Retinal pigment epithelial cell (primary cell): ENCODE measurements around the gene AIDA.

Source experiments
- DNase-seq: peaks from one replicate; pipeline ENCODE4 v3.0.0-alpha.2; 2010; ENCODE audit warnings: low read depth
- H3K4me3 ChIP-seq: 2 replicates; pipeline ENCODE4 v1.5.1; 2011; ENCODE audit warnings: mild to moderate bottlenecking, low read length, control low read depth, moderate library complexity
- TF ChIP-seq, protein P1 (sequence below): conservative IDR thresholded peaks from 2 replicates; pipeline ENCODE4 v1.5.1; 2011; ENCODE audit warnings: low read depth, low read length, control low read depth, inconsistent platforms

The AIDA gene

DNA sequence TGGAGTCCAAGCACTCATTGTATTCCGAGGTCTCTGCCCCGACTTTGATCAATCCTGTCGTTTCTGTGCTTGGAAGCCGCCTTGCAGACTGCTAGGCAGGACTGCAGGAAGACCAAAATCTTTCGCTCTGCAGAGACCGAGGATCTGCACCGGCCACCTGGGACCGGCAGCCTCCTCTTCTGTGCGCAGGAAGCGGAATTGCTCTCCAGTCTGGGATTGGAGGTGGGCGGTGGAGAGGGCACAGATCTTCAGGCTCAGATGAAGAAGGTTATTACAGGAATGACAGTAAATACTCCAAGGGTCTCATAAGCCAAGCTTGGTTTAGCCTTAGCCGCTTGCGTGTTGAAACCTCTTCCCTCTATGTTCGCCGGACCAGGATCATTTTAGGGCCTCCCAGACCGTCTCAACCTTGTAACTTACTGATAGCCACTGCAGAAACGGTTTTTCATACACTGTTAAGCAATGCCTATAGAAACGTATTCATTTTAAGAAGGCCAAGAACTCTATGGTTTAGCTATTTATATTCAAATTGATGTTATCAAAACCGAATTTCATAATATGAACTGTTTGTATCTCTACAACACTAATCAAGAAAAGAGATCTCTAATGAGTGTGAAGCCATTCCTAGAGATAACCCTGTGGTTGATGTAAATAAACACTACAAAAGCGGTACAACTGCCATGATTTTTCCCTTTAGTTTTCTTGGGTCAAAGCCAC lies 93.3 kb downstream of the AIDA start:
- no peak for DNase-seq
- TF ChIP-seq, protein P1, sequence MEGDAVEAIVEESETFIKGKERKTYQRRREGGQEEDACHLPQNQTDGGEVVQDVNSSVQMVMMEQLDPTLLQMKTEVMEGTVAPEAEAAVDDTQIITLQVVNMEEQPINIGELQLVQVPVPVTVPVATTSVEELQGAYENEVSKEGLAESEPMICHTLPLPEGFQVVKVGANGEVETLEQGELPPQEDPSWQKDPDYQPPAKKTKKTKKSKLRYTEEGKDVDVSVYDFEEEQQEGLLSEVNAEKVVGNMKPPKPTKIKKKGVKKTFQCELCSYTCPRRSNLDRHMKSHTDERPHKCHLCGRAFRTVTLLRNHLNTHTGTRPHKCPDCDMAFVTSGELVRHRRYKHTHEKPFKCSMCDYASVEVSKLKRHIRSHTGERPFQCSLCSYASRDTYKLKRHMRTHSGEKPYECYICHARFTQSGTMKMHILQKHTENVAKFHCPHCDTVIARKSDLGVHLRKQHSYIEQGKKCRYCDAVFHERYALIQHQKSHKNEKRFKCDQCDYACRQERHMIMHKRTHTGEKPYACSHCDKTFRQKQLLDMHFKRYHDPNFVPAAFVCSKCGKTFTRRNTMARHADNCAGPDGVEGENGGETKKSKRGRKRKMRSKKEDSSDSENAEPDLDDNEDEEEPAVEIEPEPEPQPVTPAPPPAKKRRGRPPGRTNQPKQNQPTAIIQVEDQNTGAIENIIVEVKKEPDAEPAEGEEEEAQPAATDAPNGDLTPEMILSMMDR: no peak
- H3K4me3 ChIP-seq: peak overlapping the region; percentile 86
